22Rv1 (cell line): ENCODE measurements around the gene RNF126.

Experiments
- CTCF ChIP-seq: fragments of 450-650 bp; IDR thresholded peaks from 2 replicates; pipeline ENCODE4 v1.5.1; 2017; ENCODE audit warnings: mild to moderate bottlenecking
- ZFX ChIP-seq: fragments of 450-650 bp; IDR thresholded peaks from 2 replicates; pipeline ENCODE4 v1.6.1; 2017; ENCODE audit warnings: antibody characterized with exemption, borderline replicate concordance

DNA sequence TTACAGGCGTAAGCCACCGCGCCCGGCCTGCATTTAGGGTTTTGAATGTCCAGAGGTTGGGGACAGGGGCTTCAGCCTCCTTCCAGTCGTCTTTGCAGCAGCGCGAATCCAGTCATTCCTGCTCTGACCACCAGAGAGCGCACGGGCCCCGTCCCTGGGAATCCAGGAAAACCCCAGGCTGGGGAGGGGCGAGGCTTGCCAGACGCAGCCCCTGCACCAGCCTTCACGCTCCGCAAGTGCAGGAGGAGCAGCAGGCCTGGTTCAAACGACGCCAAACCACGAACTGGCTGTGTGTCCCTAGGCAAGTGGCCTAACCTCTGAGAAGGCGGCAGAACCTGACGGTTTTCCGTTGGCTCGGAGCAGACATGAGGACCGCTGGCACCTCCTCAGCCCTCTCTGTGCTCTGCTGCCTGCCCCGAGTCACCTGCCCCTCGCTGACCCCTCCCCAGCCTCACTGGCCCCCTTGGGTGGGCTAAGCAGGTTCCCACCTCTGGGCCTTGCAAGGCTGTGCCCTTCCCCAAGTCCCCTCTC lies 2.0 kb upstream of the RNF126 start:
- TF ChIP-seq CTCF (peak; percentile 93), ZFX (no peak)
